Left renal pelvis (tissue), 4 donors: ENCODE data around the gene SLC28A1. TPM values are rescaled to one million over a fixed set of nuclear protein-coding genes. Genes with fewer than 3 reads are reported as not detected.
"Not testable (repeated sequence)": the region's sequence is repeated elsewhere in the genome, so short reads cannot be mapped to it uniquely, and the experiment has no call there.

Source experiments
- DNase-seq, 4 donors: peaks; one replicate each; pipeline ENCODE4 v3.0.0-alpha.2; 2013; ENCODE audit warnings: low read depth in 4 of 4, low spot score in 3 of 4
- polyA plus RNA-seq, 4 donors: library from polyadenylated mRNA; unstranded; fragments of 120-200 nt; gene quantifications; one replicate each; pipeline ENCODE4 v1.2.1, GENCODE V29; 2013; ENCODE audit not compliant: insufficient read length in 4 of 4

SLC28A1 gene
- polyA plus RNA-seq, 4 donors = 0.75 to 6.4 (median 4.9) TPM

- DNase-seq = no peak
Observed at GRCh38 chr15:84859651-84860050, 24.8 kb upstream of the SLC28A1 start.

GRCh38 chr15:84861781-84862180 lies 22.7 kb upstream of the SLC28A1 start:
- no peak for DNase-seq

GRCh38 chr15:84862214-84862975 lies 22.1 kb upstream of the SLC28A1 start:
- DNase-seq = no peak

GRCh38 chr15:84863565-84864443 lies 20.7 kb upstream of the SLC28A1 start:
- no peak for DNase-seq

- no peak for DNase-seq
Observed at GRCh38 chr15:84864444-84864795, 20.0 kb upstream of the SLC28A1 start.

- DNase-seq = no peak
Observed at GRCh38 chr15:84865074-84865569, 19.3 kb upstream of the SLC28A1 start.

GRCh38 chr15:84868037-84868880 lies 16.2 kb upstream of the SLC28A1 start:
- DNase-seq = no peak

GRCh38 chr15:84869510-84869909 lies 15.0 kb upstream of the SLC28A1 start:
- DNase-seq = no peak

GRCh38 chr15:84871428-84871985 lies 13.0 kb upstream of the SLC28A1 start:
- DNase-seq = no peak

GRCh38 chr15:84872009-84872910 lies 12.2 kb upstream of the SLC28A1 start:
- DNase-seq = no peak

GRCh38 chr15:84873997-84874396 lies 10.5 kb upstream of the SLC28A1 start:
- DNase-seq = no peak

GRCh38 chr15:84874981-84875699 lies 9.3 kb upstream of the SLC28A1 start:
- no peak for DNase-seq

- DNase-seq = no peak
Observed at GRCh38 chr15:84876269-84876668, 8.2 kb upstream of the SLC28A1 start.

GRCh38 chr15:84877701-84878100 lies 6.8 kb upstream of the SLC28A1 start:
- not testable (repeated sequence) for DNase-seq

- DNase-seq = no peak
Observed at GRCh38 chr15:84878504-84878903, 6.0 kb upstream of the SLC28A1 start.

- DNase-seq = no peak
Observed at GRCh38 chr15:84879088-84879780, 5.2 kb upstream of the SLC28A1 start.

- DNase-seq = no peak
Observed at GRCh38 chr15:84880007-84880406, 4.5 kb upstream of the SLC28A1 start.

GRCh38 chr15:84880822-84881519 lies 3.5 kb upstream of the SLC28A1 start:
- DNase-seq = no peak
